PFSK-1 (cell line): ENCODE data around the gene AMBRA1.

Experiments used
- FOXP2 ChIP-seq: optimal IDR thresholded peaks from 2 replicates; pipeline ENCODE3; 2011; ENCODE audit warnings: borderline replicate concordance, control low read depth, inconsistent platforms; ENCODE audit not compliant: insufficient read depth; ENCODE audit errors: extremely low read length, extremely low read depth
- POLR2AphosphoS5 ChIP-seq: IDR thresholded peaks from 2 replicates; pipeline ENCODE4 v1.6.1; 2012; ENCODE audit warnings: low read depth, mild to moderate bottlenecking, control low read depth, low read length, moderate library complexity
- REST ChIP-seq, 2 experiments: IDR thresholded peaks; 2 replicates each; pipeline versions ENCODE4 v1.6.1 to v1.8.0; 2011 to 2012; ENCODE audit warnings: low read depth in 2 of 2, low read length in 2 of 2, control low read depth in 1 of 2, inconsistent platforms in 1 of 2, mild to moderate bottlenecking in 1 of 2, moderate library complexity in 1 of 2; ENCODE audit not compliant: insufficient read depth in 1 of 2
- SIN3A ChIP-seq: IDR thresholded peaks from 2 replicates; pipeline ENCODE4 v1.6.1; 2012; ENCODE audit warnings: mild to moderate bottlenecking, low read length, moderate library complexity, borderline replicate concordance; ENCODE audit not compliant: insufficient read depth
- TAF1 ChIP-seq: IDR thresholded peaks from 2 replicates; pipeline ENCODE4 v1.6.1; 2012; ENCODE audit warnings: low read length, control low read depth, borderline replicate concordance; ENCODE audit not compliant: insufficient read depth

The AMBRA1 gene

DNA sequence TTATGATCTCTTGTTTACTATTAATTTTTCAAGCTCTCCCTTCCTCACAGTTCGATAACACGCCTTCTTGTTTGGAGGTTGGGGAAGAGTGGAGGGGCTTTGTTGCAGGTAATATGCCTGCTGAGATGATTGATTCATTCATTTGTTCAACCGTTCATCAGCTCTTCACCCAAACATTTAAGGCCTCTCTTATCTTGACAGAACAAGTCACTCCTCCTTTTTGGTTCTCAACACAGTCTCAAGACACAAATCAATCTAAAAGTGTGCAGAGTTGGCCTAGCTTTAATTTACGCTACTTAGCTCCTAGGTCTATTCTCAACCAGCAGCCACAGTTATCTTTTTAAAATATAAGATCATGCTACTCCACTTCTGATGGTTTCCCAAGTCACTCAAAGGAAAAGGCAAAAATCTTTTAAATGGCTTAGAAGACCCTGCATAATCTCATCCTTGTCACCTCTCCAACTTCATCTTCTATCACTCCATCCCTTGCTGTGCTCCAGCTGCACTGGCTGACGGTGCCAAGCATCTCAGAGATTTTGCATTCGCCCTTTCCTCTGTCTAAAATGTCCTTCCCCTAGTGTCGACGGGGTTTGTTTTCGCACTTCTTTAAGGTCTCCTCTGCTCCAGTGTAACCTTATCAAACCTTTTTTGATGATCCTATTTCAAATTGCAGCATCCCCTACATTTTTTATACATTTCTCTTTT lies 60.3 kb downstream of the AMBRA1 start:
- no peak for TF ChIP-seq SIN3A
- no peak for TF ChIP-seq POLR2AphosphoS5
- TF ChIP-seq REST (IDR thresholded peaks at IDR 0.05; ENCODE audit: insufficient read depth in 1 of 2, low read depth in 2 of 2, low read length in 2 of 2): no peak
- no peak for TF ChIP-seq FOXP2
- TF ChIP-seq TAF1: no peak

DNA sequence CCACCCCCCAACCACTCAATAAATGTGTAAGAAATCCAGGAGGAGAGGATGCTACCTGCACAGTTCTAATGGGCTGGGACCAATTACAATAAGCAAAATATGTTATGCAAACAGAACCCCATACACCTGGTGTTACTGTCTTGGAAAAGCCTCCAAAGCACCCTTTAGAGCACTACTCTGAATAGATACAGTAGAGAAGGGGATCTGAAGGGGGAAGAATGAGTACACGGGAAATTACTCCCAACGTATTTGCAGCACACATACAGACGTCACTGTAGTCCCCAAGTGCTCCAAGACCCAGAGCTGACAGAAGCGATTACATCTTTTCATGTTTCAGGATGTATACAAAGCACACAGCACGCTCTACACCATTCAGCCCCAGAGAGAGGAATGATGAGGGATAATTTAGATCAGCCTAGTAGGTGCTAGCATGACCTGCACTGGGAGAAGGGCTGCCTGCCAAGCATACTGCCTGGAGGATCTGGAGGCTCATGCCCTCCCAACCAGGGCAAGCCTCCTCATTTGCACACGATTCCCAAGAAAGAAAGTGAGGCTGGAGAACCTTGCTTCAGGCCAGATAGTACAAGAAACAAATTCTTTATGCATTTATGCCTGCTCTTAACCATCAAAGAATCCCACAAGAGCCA lies 63.8 kb downstream of the AMBRA1 start:
- no peak for TF ChIP-seq REST (IDR thresholded peaks at IDR 0.05; ENCODE audit: insufficient read depth in 1 of 2, low read depth in 2 of 2, low read length in 2 of 2)
- no peak for TF ChIP-seq TAF1
- TF ChIP-seq FOXP2: no peak
- no peak for TF ChIP-seq SIN3A
- no peak for TF ChIP-seq POLR2AphosphoS5

DNA sequence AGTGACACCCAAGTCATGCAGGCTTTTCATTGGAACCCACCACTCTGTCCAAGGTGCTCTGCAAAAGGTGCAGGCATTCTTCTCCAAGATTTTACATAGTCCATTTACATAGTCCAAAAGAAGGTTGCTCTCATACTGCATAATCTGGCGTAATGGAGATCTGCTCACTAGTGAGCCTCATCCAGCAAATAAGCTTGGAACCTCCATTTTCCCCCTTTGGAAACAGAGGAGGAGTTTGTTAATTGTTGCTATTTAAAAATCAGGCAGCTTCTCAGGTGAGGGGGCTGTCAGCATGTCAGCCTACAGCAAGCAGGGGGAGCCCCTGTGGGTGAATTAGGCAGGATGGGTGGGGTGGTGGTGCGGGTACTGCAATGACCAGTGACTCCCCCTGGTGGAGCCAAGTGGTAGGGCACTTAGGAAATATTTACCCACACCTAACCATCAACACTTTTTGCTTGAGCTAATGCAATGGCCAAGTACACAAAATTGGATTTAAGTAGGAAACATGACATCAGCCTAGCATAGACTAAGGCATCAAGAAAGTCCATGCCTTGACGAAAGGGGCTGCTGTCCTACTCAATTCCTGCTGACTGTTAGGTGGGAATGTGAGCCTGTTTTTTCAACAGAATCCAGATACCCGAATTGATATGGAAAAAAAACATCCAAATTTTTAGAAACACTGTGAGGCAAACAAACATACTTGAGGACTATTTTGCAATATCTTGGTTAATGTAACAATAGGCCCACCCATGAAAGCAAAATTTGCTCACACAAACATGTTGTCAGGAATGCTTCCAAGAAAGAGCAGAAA lies 64.5 kb downstream of the AMBRA1 start:
- TF ChIP-seq SIN3A: no peak
- no peak for TF ChIP-seq POLR2AphosphoS5
- TF ChIP-seq TAF1: no peak
- no peak for TF ChIP-seq REST (IDR thresholded peaks at IDR 0.05; ENCODE audit: insufficient read depth in 1 of 2, low read depth in 2 of 2, low read length in 2 of 2)
- no peak for TF ChIP-seq FOXP2

GRCh38 chr11:46528445-46529094 lies 65.3 kb downstream of the AMBRA1 start:
- TF ChIP-seq TAF1 (no peak), SIN3A (no peak), REST (IDR thresholded peaks at IDR 0.05; ENCODE audit: insufficient read depth in 1 of 2, low read depth in 2 of 2, low read length in 2 of 2) (no peak), FOXP2 (no peak), POLR2AphosphoS5 (no peak)
